ENCODE data around the gene DIO2.

DNA sequence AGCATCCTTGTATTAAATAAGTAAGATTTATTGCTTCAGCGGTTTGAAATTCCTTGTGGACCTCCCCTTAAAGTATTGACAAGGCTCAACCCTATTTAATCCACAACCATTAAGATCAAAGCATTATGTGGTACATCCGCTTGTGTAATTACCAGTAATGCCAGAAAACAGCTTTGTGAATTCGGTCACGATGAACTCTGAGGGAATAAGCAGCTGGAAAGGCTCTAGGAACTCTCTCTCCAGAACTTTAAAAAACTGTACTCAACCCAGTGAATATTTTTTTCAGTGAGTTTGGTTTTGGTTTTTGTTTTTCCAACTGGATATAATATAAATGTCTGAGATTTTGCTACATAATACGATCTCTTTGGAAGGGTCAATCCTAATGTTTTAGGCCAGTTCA is 49.3 kb upstream of the DIO2 start:
- TF ChIP-seq, protein P1, sequence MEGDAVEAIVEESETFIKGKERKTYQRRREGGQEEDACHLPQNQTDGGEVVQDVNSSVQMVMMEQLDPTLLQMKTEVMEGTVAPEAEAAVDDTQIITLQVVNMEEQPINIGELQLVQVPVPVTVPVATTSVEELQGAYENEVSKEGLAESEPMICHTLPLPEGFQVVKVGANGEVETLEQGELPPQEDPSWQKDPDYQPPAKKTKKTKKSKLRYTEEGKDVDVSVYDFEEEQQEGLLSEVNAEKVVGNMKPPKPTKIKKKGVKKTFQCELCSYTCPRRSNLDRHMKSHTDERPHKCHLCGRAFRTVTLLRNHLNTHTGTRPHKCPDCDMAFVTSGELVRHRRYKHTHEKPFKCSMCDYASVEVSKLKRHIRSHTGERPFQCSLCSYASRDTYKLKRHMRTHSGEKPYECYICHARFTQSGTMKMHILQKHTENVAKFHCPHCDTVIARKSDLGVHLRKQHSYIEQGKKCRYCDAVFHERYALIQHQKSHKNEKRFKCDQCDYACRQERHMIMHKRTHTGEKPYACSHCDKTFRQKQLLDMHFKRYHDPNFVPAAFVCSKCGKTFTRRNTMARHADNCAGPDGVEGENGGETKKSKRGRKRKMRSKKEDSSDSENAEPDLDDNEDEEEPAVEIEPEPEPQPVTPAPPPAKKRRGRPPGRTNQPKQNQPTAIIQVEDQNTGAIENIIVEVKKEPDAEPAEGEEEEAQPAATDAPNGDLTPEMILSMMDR (IDR thresholded peaks at IDR 0.05), result no peak
- no peak for TF ChIP-seq EZH2 (IDR thresholded peaks at IDR 0.05)
- TF ChIP-seq EZH2phosphoT487 (IDR thresholded peaks at IDR 0.05), result no peak

Data from neural progenitor cell (in vitro differentiated cells).